Activated CD4-positive, alpha-beta T cell treated with anti-CD3 and anti-CD28 coated beads, Interleukin-2, Interleukin-4, amounts not matched to agents 100 ng/mL and 50 ng/mL, durations not matched to agents 16 hours and 8 hours (primary cell): ENCODE data around the gene XIRP2.

Experiments
- DNase-seq: peaks from one replicate; pipeline ENCODE4 v3.0.0-alpha.2; 2020; ENCODE audit warnings: low spot score

Gene XIRP2

GRCh38 chr2:167134381-167135072 is 246.2 kb downstream of the XIRP2 start:
- DNase-seq, result no peak

- no peak for DNase-seq
Observed at GRCh38 chr2:167135706-167136105, 247.4 kb downstream of the XIRP2 start.

GRCh38 chr2:167136879-167137596 is 248.8 kb downstream of the XIRP2 start:
- DNase-seq, result no peak

GRCh38 chr2:167140330-167140729 is 252.1 kb downstream of the XIRP2 start:
- DNase-seq, result no peak

- DNase-seq, result no peak
Observed at GRCh38 chr2:167140767-167141166, 252.5 kb downstream of the XIRP2 start.

GRCh38 chr2:167142554-167142953 is 254.3 kb downstream of the XIRP2 start:
- DNase-seq, result no peak

- DNase-seq, result no peak
Observed at GRCh38 chr2:167144179-167144898, 256.1 kb downstream of the XIRP2 start.

GRCh38 chr2:167147271-167147941 is 259.1 kb downstream of the XIRP2 start:
- DNase-seq, result no peak

- no peak for DNase-seq
Observed at GRCh38 chr2:167151894-167152293, 263.6 kb downstream of the XIRP2 start.

- DNase-seq, result no peak
Observed at GRCh38 chr2:167157523-167157922, 269.2 kb downstream of the XIRP2 start.

- DNase-seq, result no peak
Observed at GRCh38 chr2:167177196-167177595, 288.9 kb downstream of the XIRP2 start.

GRCh38 chr2:167181134-167181533 is 292.9 kb downstream of the XIRP2 start:
- DNase-seq, result no peak

- no peak for DNase-seq
Observed at GRCh38 chr2:167181688-167182087, 293.4 kb downstream of the XIRP2 start.

GRCh38 chr2:167182403-167182802 is 294.1 kb downstream of the XIRP2 start:
- no peak for DNase-seq

- DNase-seq, result no peak
Observed at GRCh38 chr2:167183931-167184330, 295.7 kb downstream of the XIRP2 start.

- no peak for DNase-seq
Observed at GRCh38 chr2:167186465-167186864, 298.2 kb downstream of the XIRP2 start.

- DNase-seq, result no peak
Observed at GRCh38 chr2:167187049-167187727, 298.9 kb downstream of the XIRP2 start.

- DNase-seq, result no peak
Observed at GRCh38 chr2:167187978-167188967, 300.0 kb downstream of the XIRP2 start.

GRCh38 chr2:167190053-167190452 is 301.8 kb downstream of the XIRP2 start:
- DNase-seq, result no peak

GRCh38 chr2:167191588-167191987 is 303.3 kb downstream of the XIRP2 start:
- no peak for DNase-seq

- no peak for DNase-seq
Observed at GRCh38 chr2:167192833-167193232, 304.6 kb downstream of the XIRP2 start.
